Mononuclear cell (primary cell): Measurements from ENCODE around the gene RSRP1. TPM values are rescaled to one million over a fixed set of nuclear protein-coding genes. Genes with fewer than 3 reads are reported as not detected.

Experiments used
- H3K27me3 ChIP-seq: 2 replicates; pipeline ENCODE4 v1.6.0; 2011; ENCODE audit warnings: low read length, control low read depth; ENCODE audit not compliant: insufficient read depth
- H3K4me1 ChIP-seq: 2 replicates; pipeline ENCODE4 v1.5.1; 2011; ENCODE audit warnings: mild to moderate bottlenecking, low read length, control low read depth; ENCODE audit not compliant: insufficient read depth
- H3K4me3 ChIP-seq: 2 replicates; pipeline ENCODE4 v1.5.1; 2011; ENCODE audit warnings: mild to moderate bottlenecking, low read length, moderate library complexity
- H3K9me3 ChIP-seq: 2 replicates; pipeline ENCODE4 v1.5.1; 2011; ENCODE audit warnings: low read depth, mild to moderate bottlenecking, control low read depth, low read length
- total RNA-seq: library from RNA; depleted of rRNA; stranded (reverse); fragments of >200 nt; gene quantifications from one replicate; pipeline ENCODE4 v1.2.3, GENCODE V29; 2012

The RSRP1 gene
- total RNA-seq, 1 donor = 292 TPM

DNA sequence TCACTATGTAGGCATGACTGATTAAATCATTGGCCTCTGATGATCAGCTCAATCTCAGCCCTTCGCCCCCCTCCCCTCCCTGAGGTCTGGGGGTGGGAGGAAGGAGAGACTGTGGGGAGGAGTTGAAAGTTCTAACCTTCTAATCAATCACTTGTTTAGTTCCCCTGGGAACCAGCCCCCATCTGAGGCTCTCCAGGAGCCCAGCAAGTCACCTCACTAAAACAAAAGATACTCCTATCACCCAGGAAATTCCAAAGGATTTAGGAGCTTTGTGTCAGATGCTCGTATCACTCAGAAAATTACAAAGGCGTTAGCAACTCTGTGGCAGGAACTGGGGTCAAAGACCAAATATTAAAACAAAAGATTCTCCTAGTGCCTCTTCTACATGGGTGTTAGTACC is 36.5 kb downstream of the RSRP1 start:
- no peaks in the 10 kb centered on the region for H3K9me3 ChIP-seq

DNA sequence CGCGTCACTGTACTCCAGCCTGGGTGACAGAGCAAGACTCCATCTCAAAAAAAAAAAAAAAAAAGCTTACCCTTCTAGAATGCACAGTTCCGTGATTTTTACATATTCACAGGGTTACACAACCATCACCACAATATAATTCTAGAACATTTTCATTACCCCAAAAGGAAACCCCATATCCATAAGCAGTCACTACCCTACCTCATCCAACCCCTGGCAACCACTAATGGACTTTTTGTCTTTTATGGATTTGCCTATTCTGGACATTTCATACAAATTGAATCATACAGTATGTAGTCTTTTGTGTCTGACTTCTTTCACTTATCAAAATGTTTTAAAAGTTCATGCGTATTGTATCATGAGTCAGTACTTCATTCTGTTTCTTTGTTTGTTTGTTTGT is 37.7 kb downstream of the RSRP1 start:
- no peaks in the 10 kb centered on the region for H3K9me3 ChIP-seq
- H3K4me3 ChIP-seq = no peak overlapping the region
- no peaks in the 10 kb centered on the region for H3K4me1 ChIP-seq
- no peaks in the 10 kb centered on the region for H3K27me3 ChIP-seq

More for the DNA sequence above, 36.5 kb downstream of the RSRP1 start:
- H3K4me1 ChIP-seq = no peaks in the 10 kb centered on the region
- H3K4me3 ChIP-seq = no peak overlapping the region
- H3K27me3 ChIP-seq = no peaks in the 10 kb centered on the region

DNA sequence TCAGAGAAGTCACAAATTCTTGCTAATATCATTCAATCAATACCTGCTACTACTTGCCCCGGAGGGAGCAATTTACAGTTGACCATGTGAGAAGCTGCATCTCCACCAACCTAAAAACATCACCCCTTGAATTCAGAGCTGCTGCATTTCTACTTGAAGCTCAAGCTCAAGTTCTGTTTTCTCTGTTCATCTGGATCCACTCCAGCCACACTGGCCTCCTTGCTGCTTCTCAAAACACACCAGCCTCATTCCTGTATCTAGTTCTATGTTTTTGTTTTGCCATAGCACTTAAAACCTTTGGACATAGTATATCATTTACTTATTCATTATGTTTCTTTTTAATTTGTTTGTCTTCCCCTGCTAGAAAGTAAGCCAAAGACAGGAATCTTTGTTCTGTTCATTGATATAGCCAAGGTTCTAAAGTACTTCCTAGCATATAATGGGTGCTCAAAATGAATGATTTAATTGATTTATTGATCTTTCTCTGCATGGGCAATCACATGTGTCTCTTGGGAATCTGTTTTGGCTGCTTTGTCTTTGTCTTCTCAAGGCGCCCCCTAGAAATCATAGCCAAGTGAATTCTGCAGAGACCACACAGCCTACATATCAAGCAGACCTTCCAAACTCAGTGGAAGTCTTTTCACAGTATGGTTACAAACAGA is 38.6 kb downstream of the RSRP1 start:
- no peak overlapping the region for H3K4me3 ChIP-seq
- H3K27me3 ChIP-seq = no peaks in the 10 kb centered on the region
- no peaks in the 10 kb centered on the region for H3K9me3 ChIP-seq
- no peaks in the 10 kb centered on the region for H3K4me1 ChIP-seq

DNA sequence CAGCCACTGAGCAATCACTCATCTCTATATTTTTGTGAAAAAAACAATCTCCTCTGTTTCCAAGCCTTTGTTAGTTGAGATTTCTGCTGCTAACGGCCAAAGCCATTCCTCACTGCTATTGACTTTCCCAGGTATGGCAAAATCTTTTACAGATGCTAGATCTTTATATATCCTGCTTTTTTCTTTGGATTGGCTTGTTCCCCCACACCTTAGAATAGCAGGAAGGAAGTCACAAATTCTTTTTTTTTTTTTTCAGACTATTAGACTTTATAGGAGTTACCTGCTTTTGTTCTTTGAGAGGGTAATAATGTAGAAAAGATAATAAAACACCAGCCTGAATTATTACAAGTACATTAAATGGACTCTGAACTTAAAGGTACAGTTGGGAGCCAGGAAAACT is 39.2 kb downstream of the RSRP1 start:
- no peaks in the 10 kb centered on the region for H3K4me1 ChIP-seq
- H3K9me3 ChIP-seq = no peaks in the 10 kb centered on the region
- H3K4me3 ChIP-seq = no peak overlapping the region
- no peaks in the 10 kb centered on the region for H3K27me3 ChIP-seq

DNA sequence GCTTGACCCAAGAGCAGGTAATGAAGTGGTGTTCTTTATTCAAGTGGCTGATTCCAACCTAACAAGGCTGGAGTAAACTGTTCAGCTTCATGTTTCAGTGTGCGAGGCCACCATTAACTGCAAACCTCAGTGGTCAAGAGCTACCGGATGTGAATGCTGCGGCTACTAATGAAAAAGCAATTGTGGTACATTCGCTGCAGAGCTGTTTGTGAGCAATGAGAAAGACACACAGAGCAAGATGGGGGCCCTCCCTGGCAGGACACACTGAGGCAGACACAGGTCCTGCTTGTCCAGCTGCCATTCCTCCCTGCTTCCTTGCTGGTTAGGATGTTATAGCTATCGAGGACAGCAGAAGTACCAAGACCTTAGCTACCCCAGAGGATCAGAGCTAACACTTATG is 41.1 kb downstream of the RSRP1 start:
- H3K4me3 ChIP-seq = no peak overlapping the region
- H3K27me3 ChIP-seq = no peaks in the 10 kb centered on the region
- H3K4me1 ChIP-seq = no peaks in the 10 kb centered on the region
- no peaks in the 10 kb centered on the region for H3K9me3 ChIP-seq

DNA sequence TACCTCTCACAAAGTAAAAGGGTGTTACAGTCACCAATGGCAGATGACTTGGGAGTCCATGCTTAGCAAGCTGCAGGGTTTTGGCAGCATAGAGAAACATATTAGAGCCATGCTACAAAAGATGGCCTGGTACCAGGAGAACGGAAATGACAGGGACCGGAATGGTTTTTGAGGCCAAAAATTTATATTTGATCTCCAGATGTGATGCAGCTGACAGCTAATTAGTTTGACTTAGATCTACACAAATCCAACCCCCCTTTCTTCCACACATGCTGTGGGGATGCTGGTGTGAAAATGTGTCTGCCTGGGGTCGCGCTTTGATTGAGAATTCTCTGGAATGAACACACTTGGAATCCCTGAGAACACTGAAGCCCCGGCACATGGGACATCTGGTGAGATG is 41.5 kb downstream of the RSRP1 start:
- Histone ChIP-seq H3K27me3 (no peaks in the 10 kb centered on the region), H3K9me3 (no peaks in the 10 kb centered on the region), H3K4me1 (no peaks in the 10 kb centered on the region), H3K4me3 (no peak overlapping the region)

DNA sequence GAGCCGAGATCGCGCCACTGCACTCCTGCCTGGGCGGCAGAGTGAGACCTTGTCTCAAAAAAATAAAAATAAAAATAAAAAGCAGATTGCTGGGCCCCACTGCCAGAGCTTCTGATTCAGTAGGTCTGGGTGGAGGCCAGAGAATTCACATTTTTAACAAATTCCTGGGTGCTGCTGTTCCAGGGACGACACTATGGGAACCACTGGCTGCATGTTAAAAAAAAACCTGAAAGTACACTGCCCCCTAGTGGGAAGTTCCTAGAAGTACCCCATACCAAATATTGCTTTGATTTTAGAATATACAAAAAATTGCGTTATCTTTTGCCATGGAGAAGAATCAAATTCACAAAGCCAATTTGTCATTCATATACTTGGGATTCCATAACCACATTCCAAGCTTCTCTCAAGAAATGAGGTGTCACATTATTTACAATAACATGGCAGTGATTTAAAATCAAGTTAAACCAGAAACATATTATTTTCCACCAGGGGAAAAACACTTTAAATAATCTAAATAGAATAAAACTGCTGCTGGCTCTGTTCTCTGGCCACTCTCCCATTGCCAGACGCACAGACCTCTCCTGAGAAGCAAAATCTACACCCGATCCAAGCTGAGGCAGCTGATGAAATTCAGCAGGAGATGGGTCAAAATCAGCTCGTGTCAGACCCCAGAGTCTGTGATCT is 42.3 kb downstream of the RSRP1 start:
- H3K4me1 ChIP-seq = no peaks in the 10 kb centered on the region
- no peak overlapping the region for H3K4me3 ChIP-seq
- H3K9me3 ChIP-seq = no peaks in the 10 kb centered on the region
- H3K27me3 ChIP-seq = no peaks in the 10 kb centered on the region

DNA sequence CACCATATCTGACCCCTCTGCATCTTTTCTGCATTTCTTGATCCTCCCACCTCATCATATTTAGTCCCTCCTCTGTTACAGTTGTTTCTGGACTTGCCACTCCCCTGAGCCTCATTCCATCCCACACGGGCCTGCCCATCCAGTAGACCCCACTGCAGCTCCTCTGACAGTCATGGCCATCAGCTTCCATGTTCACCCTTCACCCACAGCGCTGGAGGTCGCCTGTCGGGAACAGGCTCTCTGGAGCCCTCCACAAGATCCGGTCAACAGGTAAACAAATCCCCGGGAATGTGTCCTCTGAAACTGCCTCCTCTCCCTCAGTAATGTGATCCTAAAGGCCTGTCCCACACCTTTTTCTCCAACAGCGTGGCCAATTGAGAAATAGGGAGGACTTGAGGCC is 46.2 kb downstream of the RSRP1 start:
- Histone ChIP-seq H3K9me3 (no peaks in the 10 kb centered on the region), H3K4me3 (no peak overlapping the region), H3K27me3 (no peaks in the 10 kb centered on the region), H3K4me1 (no peaks in the 10 kb centered on the region)

DNA sequence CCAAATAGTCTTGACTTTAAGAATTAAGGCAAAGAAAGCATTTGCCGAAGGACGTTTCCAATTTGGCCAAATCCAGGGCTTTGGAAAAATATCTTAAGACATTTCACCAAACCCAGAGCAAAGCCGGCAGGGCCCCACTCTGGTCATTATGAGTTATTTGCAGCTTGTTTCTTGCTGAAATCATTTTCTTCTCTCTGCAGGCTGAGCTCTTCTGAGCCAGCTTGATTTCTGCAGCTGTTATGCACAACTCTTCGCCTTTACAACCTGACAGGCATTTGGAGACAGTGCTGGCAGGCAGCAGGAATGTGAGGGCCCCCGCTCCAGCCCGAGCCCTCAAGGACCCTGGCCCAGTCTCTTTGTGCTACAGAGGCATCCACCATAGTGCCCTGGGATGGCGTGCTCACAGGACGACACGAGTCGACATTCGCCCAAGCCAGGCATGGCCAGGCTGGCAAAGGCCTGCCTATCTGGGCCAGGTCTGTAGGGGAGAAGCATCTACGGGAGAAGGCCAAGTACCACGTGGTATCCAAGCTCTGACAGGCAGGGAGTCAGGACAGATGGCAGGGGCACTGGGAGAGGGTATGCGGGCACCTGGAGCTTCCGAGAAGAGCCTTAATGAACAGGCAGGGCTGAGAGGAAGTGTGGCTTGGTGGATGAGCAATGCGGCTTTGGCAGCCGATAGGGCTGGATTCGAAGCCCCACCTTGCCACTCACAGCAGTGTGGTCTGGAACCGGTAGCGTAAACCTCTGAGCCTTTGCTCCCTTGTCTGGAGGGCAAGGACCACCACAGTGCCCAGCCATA is 47.2 kb downstream of the RSRP1 start:
- Histone ChIP-seq H3K4me1 (no peaks in the 10 kb centered on the region), H3K9me3 (no peaks in the 10 kb centered on the region), H3K27me3 (no peaks in the 10 kb centered on the region), H3K4me3 (no peak overlapping the region)

DNA sequence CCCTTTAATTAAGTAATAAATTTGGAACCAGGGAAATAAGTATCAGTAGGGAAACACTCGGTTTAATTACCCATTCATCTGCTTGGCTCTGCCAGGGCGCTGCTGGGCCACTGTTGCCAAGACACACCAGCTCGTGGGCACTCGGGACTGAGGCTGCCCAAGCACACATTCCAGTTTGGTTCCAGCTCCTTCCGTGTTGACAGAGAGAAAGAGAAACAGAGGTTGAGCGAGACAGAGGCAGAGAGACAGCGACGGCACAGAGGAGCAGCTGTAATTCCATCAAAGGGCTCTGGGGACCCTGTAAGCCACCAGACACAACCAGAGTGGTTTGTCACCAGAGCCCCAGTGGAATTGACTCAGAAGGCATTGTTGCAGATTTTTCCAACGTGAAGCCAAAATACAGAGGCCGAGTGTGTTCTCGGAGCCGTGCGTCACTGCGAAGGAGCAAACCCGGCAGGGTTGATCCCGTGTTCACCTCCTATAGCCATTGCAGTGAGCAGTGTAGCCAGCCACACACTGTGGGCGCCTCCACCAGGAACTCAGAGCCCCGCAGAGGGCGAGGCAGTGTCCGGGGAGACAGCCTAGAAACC is 48.5 kb downstream of the RSRP1 start:
- H3K27me3 ChIP-seq = no peaks in the 10 kb centered on the region
- H3K4me3 ChIP-seq = no peak overlapping the region
- no peaks in the 10 kb centered on the region for H3K4me1 ChIP-seq
- H3K9me3 ChIP-seq = no peaks in the 10 kb centered on the region

DNA sequence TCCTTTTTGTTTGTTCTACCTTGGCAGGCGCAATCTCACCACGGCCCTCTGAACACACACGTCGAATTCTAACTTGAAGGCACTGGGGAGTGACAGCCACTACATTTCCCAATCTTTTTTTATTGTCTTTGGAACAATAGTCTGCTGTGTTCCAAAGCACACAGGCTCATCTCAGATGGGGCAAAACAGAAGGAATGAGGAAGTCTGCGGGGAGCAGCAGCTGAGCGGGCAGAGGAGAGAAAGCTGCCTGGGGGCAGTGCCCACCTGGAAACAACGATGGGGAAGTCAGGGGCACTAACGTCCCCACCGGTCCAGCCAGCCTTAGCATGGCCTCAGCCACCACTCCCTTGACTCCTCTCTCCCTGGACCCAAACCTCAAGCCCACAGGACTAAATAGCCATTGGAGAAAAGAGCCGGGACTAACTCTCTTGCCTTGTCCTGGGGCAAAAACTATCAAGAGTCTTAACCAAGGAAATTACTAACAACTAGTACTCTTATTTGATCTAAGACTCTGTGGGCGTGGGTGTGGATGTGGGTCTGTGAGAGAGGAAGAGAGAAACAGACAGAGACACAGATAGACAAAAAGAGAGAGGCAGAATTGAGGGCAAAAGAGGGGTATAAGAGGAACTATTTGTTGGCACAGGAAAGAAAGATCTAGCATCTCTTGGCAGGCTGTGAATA is 49.1 kb downstream of the RSRP1 start:
- H3K9me3 ChIP-seq = no peaks in the 10 kb centered on the region
- no peak overlapping the region for H3K4me3 ChIP-seq
- H3K27me3 ChIP-seq = no peaks in the 10 kb centered on the region
- no peaks in the 10 kb centered on the region for H3K4me1 ChIP-seq

DNA sequence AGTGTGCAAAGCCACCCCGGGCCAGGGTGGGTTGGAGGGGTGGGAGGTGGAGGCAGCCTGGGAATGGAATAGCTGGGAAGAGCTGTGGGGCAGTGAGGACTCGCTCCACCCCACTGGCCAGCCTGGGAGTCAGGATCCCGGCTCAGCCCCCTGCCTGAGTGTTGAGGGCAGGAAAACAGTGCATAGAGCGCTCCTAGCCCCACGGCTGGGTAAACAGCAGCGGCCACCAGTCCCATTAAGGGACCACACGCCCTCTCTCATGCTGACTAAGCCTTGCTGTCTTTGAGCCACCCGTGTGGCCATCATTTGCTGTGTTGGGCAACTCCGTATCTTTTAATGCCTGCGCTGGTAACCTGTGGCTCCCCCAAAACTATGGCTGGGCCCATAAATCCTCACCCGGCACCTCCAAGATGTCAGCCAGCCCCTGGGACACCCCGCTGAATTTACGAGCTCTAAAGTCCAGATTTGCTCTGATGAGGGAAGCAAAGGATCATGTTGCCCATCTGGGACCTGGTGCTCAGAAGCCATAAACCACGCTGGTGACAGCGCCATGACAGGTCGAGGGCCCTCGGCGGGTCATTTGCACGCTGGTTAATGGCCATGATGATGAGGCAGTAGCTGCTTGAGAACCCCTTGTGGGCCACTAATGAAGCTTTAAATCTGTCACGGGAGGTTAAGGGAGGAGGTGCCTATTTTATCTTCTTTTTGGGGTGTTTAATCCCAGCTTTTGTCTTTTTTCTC is 49.8 kb downstream of the RSRP1 start:
- Histone ChIP-seq H3K4me1 (no peaks in the 10 kb centered on the region), H3K9me3 (no peaks in the 10 kb centered on the region), H3K4me3 (no peak overlapping the region), H3K27me3 (no peaks in the 10 kb centered on the region)

DNA sequence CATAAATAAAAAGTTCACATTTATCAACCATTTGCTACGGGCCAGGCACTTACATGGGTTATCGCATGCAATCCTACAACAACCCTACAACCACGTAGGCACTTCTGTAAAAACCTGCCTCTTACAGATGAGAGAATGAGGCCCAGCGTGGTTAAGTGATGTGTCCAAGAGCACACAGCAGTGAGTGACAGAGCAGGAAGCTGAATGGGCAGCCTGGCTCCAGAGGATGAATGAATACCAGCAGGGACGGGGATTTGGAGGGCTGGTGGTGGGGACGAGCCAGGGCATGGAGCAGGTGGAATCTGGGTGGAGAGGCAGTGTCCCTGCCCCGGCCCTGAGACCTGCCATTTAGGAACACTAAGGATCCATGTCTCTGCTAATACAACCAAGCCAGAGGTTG is 50.4 kb downstream of the RSRP1 start:
- Histone ChIP-seq H3K9me3 (no peaks in the 10 kb centered on the region), H3K27me3 (no peaks in the 10 kb centered on the region), H3K4me3 (no peak overlapping the region), H3K4me1 (no peaks in the 10 kb centered on the region)

DNA sequence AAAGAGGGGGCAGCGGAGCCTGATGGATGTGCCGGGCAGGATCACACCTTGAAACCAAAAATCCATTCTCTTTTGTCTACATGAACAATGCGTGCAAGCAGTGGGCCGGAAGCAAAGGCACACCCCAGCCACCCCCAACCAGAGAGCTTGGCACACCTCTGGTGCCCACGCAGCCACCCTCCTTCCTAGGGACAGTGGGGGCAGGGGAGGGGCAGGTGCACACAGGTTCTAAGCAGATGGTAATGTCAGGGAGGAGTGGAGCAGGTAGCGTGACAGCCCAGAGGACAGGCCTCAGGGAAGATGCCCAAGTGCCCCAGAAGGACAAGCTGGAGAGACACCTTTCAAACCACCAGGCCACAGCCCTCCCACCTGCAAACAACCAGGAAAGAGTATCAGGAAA is 51.4 kb downstream of the RSRP1 start:
- H3K4me3 ChIP-seq = no peak overlapping the region
- no peaks in the 10 kb centered on the region for H3K27me3 ChIP-seq
- H3K4me1 ChIP-seq = no peaks in the 10 kb centered on the region
- no peaks in the 10 kb centered on the region for H3K9me3 ChIP-seq
